Activated CD4-positive, alpha-beta T cell treated with anti-CD3 and anti-CD28 coated beads, Interleukin-2, amount 50 U/mL, for 1 hour (primary cell): ENCODE data around the gene SLC8A1.

Experiments
- DNase-seq: peaks from one replicate; pipeline ENCODE4 v3.0.0-alpha.2; 2020

The SLC8A1 gene

DNA sequence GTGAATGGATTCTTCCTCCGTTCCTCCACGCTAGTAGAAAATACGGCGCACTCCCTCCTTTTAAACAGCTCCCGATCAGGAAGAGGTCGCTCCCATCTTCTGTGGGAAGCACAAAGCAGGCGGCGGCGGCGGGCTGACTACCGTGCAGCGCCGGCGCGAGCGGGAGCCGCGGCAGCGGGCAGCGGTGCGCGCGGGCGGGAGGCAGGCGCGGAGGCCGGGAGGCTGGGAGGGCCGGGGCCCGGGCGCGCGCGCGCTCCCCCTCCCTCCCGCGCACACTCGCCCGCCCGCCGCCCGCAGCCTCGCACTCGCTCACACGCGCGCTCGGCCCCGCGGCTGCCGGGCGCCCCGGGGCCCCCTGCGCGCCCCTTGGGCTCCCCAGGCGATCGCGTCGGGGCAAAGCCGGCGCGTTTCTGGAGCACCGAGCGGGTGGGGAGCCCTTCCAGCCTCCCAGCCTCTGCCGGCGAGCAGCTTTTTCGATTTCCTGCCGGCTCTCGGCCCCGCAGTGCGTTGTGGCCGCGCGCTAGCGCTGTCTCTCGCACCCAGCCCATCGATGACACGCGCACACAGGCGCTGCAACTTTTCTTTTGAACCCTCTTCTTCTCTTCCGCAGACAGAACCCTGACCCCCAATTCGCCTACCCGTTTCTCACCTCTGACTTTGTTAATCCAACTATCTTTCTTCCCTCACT lies at the start of gene SLC8A1:
Gene SLC8A1, minus strand, starts transcription at position 173 of the 688 bp plus-strand sequence.
- DNase-seq, result no peak

GRCh38 chr2:40499437-40499836 lies 47.5 kb upstream of the SLC8A1 start:
- DNase-seq, result no peak

GRCh38 chr2:40497251-40497859 lies 45.5 kb upstream of the SLC8A1 start:
- DNase-seq, result no peak

DNA sequence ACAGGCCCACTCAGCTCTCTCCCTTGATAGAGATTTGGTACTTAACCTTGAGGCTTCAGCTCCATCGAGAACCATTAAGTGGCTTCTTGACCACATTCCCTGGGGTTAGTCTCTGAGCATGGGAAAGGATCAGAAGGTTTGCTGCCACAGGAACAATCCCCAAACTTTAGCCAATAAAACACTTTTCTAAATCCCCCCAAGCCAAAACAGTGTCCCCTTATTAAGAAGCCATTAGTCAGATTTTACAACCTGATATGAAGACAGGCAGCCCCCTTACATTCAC lies 37.7 kb upstream of the SLC8A1 start:
- DNase-seq, result no peak

- DNase-seq, result no peak
Measured at GRCh38 chr2:40488927-40489677, 37.2 kb upstream of the SLC8A1 start.

DNA sequence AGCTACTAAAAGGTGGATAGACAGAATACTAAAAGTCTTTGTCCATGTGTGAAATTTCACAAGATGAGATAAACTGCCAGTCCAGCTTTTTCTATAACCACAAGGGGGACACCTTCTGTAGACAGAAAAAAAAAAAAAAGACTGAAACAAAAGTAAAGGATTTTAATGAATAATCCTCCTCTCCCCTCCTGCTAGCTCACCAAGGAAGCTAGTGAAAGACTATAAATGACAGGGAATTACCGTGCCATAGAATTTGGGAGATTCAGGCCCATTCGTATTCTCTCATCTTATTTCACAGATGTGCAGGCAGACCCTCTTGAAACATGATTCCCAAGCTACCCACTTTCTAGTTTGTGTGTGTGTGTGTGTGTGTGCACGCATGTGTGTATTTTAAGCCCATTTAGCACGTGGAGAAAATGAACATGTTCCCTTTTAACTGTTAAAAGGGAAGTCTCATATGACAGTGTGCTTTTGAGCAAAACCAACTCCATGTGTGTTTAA lies 36.3 kb upstream of the SLC8A1 start:
- DNase-seq, result no peak

DNA sequence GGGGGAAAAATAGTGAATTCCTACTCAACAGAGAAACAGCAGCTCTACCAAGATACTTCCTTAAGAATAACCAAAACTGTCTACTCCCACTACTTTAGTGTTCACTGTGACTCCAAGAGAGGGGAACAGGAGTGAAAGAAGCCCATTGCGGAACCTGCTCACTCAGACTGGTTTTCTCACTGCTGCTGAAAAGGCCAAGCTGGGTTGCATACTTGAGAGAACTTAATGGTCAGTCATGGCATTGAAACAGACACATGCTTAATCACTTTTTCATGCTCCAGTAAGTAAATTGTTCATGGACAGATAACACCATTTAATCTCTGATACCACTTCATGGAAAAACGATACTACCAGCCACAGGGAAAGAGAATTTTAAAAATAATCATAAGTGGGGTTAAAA lies 35.7 kb upstream of the SLC8A1 start:
- DNase-seq, result no peak

GRCh38 chr2:40485854-40486253 lies 34.0 kb upstream of the SLC8A1 start:
- no peak for DNase-seq

- DNase-seq, result no peak
Measured at GRCh38 chr2:40485318-40485717, 33.4 kb upstream of the SLC8A1 start.

DNA sequence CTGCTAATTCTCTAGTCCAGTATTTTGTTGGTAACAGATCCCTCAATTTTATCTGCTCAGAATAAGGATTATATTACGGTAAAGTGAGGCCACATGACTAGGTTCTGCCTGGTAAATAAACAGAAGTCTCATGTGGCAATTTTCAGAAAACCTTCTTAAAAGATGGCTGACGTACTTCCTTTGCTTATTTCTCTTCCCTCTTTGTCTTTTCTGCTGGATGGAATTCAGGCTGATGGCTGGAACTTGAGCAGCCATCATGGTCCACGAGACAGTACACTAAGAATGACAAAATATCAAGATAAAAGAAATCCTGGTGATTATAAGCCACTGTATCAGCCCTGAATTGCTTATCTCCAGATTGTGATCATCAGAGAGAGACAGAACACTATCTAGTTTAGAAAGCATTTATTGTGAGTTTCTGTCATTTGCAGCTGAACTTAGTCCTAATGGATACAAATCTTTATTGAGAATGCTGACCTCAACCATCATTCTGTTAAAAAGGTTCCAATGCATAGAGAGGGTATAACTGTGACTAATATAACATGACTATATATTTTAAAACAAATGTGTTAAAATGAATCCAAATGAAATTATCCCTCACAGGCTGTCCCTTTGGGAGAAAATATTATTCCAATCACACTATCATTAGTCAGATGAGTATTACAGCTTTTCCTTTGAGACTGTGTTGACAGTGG lies 31.8 kb upstream of the SLC8A1 start:
- DNase-seq, result no peak

DNA sequence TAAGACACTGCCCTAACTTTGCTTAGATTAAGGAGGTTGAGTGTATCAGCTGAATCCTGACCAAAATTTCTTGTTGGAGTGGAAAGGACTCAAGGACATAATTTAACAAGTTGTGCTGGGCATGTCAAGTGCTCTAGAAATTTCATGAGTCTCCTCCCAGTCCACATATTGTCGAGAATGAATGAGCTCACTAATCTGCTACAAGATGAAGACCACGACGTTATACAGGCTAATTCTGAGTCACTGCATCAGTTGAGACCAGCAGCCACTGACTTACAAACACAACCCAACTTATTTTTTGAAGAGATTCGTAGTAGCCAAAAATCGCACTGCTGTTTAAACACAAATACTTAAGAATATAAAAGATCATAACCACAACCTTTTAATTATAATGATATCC lies 28.7 kb upstream of the SLC8A1 start:
- DNase-seq, result no peak

DNA sequence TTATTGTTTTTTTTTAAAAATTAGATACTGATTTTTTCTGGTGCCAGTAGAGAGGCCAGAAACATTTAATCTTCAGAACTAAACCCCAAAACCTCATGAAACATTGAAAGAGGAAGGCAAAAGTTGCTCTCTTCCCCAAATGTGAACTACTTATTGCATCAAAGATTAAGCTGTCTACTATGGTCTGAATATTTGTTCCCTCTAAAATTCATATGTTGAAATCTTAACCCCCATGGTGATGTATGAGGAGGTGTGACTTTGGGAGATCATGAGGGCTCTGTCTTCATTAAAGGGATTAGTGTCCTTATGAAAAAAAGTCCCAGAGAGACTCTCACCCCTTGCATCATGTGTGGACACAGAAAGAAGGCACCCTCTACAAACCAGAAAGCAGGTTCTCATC lies 28.2 kb upstream of the SLC8A1 start:
- no peak for DNase-seq

GRCh38 chr2:40477361-40477760 lies 25.5 kb upstream of the SLC8A1 start:
- DNase-seq, result no peak

DNA sequence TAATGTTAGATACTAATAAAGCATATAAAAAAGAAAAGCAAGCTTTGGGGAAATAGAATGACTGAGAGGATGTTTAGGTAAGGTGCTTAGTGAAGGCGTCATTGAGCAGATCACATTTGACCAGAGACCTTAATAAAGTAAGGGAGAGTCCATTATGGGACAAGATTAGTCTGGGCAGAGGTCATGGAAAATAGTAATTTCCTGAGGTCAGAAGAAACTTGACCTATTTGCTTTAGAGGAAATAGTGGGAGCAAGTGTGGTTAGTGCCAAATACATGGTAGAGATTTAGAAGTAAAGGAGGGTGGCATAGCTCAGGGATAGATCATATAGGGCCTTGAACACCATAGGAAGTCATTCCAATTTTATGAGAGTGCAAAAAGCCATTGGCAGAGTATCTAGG lies 24.5 kb upstream of the SLC8A1 start:
- no peak for DNase-seq

- no peak for DNase-seq
Measured at GRCh38 chr2:40474306-40474705, 22.4 kb upstream of the SLC8A1 start.

GRCh38 chr2:40471866-40472265 lies 20.0 kb upstream of the SLC8A1 start:
- DNase-seq, result no peak

GRCh38 chr2:40470822-40471813 lies 19.2 kb upstream of the SLC8A1 start:
- DNase-seq, result no peak

DNA sequence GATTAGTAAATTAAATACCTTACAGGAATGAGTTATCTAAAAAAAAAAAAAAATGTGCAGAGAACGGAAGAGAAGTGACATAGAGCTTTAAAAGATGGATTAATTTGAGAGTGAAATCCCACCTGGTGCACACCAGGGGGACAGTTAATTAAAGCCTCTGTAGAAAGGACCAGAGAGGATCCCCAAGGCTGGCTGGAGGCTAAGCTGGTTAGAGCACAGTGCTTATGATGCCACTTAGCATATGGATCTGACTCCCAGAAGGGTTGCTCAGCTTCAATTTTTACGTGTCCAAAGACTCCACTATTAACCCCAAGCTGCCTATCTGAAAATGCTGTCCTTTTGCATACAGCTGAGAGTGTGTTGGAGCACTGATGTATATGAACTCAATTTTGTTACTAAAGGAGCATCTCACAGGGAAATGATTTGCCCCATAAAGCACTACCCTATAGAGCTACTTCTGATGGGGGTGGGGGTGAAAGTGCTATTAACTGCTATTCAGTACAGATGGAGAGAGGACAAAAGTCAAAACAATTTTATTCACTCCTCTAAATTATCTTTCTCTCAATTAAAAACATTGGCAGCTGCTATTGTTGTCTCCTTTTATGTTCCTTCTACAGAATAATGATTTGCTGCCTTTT lies 15.2 kb upstream of the SLC8A1 start:
- DNase-seq, result no peak

DNA sequence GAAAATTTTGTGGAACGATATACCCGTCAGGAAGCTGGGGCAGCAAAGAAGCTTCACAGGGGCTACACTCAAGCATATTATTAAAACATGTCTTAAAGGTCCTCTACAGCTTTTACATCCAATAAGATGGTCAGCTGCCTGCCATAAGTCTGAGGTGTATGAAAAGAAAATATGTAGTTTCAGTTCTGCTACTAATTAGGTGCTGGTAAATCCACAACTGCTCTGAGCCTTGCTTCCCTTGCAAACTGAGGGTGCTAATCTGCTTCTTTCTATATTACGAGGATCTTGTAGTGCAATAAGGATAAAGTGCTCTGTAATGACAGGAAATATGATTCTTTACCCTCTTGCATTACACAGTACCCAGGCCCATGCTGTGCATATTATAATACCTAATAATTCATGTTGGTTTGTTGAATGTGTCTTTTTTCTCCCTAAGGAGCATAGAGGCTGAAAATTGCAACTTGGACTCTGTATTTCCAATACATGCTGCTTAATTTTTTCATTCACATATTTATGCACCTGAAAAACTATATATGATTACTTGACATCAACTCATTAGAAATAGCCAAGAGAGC lies 14.5 kb upstream of the SLC8A1 start:
- no peak for DNase-seq

DNA sequence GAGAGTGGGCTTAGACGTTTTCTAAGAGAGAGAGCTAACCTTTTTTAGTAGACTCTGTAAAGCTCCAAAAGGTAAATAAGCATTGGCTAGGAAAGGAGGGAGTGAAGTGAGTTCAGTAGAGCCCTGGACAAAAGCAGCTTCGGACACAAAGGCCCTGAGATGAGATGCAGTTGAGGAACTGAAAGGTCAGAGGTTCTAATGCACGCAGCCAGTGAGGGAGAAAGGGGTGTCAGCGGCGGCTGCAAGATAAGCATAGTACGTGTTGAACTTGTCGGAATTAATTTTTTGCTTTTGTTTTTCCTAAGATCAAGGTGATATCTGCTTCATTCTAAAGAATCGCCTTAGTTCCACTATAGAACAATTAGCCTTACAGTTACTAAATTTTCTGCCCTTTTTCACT lies 11.2 kb upstream of the SLC8A1 start:
- no peak for DNase-seq

DNA sequence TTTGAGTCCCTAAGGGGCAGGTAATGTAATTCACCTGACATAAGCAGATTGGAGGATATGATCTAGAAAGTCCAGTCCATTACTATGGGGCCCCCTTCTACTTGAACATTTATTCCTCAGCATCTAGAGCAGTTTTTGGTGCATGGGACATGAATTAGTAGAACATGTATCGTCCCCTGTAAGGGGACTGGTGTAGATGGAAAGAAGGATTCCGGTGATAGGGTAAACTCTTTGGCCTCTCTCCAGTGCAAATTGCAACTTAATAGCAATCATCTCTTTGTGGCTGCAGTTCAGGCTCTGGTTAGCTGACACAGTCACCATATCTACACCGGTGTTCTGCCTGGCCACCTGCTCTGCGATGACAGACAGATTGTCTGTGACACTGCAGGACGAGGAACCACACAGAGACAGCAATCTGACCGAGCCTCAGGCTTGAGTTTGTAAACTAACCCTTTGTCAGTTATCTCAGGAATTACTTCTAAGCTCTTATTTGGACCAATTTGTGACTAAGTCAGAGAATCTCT lies 6.4 kb upstream of the SLC8A1 start:
- DNase-seq, result no peak
